DMS 273 treated with DMSO at 0.1 percent for 48 hours (cell line): ENCODE results near the gene NCOA5.

ENCODE experiments used
- DNase-seq: peaks from one replicate; lab custom pipeline; 2025; lab: John Stamatoyannopoulos, UW

NCOA5 gene

GRCh38 chr20:46062151-46062550 is 27.6 kb downstream of the NCOA5 start:
- no peak for DNase-seq

DNA sequence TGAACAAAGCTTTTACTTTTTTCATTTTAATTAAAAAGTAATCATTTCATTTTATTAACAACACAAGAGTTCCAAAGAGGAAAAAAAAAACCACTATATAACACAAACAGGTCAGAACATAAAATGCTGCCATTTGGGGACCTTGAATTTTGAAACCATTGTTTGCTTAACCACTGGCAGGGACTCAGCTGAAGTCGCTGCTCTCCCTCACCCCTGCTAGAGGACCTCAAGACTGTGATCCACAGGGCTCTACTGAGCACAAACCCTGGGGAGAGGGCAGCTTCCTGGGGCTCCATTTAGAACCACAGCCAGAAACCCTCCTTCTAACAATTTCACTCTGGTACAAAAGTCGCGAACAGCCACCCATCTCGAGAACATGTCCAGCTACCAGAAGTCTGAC is 28.8 kb downstream of the NCOA5 start:
- no peak for DNase-seq

GRCh38 chr20:46060301-46060881 is 29.4 kb downstream of the NCOA5 start:
- no peak for DNase-seq

DNA sequence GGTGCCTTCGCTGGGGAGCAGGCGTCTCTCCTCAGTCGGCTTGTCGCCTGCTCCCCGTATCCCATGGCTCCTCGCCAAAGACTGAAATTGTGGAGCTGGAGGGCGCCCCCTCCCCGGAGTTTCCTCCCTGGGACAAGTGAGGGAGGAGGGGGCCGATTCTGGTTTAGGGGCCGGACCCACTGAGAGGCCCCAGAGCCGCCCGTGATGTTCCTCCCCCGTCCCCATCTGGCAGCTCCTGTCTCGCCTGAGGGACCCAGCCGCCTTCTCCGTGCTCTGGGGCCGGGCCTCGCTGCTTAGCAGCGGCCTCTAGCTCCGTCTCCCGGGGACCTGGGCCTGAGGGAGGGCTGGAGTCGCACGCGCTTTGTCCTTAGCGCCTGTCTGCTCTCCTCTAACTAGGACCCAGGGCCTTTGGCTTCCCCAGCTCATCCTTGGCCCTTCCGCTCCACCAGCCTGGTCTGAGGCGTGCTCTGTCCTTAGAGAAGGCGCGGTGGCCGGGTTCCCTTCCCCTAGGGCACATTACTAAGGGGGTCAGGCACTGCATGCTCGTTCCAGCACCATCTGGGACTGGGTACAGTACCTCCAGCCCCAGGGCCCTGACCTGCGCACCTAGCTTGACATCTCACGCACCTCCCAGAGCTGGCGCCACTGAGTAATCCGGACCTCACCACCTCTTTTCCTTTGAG is 31.0 kb downstream of the NCOA5 start:
- no peak for DNase-seq

DNA sequence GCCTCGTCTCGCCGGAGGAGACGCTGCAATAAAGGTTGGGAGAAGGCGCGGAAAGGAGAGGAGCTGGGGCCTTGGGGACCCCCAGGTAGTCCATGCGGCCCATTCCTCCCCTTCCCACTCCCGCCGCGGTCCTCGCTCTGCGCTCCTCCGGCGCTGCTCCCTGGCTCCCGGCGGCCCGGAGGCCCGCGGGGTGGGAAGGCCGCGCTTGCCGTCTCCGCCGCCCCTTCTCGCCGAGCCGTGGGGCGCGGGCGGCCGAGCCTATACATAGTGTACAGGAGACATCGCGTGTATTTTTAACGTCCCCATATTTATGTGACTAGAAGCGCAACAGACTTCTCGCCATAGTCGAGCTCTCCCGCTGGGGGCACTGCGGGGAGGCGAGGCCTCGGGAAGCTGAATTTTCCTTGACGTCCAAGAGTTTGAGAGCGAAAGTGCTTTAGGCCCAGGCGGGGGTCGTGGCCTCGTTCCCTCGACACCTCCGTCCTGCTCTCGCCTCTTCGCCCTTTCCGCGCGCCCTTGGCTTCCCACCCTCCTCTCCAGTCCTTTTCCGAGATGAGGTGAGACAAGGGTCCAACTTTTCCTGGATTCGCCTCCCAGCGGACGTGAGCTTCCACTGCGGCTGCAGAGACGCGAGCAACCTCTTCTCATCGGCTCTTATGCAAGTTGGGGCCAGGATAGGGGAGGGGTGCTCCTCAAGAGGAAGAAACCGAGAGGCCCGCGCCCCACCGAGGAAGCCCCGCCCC is 31.7 kb downstream of the NCOA5 start:
- DNase-seq, result no peak

DNA sequence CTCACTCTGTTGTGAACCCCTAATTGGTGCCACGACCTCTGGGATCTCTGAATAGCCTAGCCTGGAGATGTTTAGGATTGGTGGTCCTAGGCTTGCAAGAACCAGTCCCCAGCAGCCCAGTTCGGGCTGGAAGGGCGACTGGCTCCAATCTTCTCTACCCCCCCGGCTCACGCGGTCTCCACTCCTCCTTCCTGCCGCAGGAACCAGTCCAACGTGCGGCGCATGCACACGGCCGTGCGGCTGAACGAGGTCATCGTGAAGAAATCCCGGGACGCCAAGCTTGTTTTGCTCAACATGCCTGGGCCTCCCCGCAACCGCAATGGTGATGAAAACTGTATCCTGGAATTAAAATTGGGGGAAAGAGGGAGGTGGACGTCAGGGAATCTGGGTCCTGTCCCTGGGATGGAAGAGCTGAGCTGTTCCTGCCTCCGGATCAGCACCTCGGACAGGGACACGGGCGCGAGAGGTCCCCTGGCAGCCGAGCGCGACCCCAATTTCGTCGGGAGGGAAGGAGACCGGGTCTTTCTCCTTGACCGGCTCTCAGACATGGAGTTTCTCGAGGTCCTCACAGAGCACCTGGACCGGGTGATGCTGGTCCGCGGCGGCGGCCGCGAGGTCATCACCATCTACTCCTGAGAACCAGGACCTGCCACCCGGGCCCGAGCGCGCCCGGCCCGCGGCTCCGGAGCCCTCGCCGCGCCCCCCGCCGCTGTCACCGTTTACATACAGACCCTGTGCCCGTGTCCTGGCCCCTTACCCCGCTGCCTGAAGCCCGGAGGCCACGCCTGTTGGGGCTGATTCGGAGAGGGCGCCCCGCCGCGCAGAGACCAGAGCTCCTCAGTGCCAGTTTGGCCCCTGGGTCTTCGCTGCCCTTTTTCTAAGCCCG is 32.5 kb downstream of the NCOA5 start:
- DNase-seq, result no peak

DNA sequence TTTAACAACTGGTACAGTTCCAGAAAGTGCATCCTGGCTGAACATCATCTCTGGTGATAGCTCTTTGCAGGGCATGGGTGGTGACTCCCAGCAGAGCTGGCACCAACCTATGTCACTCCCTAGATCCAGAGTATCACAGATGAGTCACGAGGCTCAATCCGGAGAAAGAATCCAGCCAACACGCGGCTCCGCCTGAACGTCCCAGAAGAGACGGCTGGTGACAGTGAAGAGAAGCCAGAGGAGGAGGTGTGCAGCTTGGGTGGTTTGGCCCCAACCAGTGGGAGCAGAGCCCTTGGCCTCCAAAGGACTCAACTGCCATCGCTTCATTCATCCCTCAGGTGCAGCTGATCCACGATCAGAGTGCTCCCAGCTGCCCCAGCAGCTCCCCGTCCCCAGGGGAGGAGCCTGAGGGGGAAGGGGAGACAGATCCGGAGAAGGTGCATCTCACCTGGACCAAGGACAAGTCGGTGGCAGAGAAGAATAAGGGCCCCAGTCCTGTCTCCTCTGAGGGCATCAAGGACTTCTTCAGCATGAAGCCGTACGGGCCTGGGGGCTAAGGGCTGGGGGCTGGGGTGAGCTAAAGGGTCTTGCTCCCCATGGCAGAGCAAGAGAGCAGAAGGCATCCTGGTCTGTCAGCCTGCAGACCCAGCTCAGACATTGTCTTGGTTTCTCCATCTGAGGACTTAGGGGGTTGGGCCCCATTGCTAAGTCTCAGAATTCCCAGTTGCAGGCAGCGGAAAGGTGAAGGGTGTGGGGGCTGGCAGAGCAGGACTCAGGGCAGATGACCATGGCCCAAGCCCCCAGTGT is 33.5 kb downstream of the NCOA5 start:
- no peak for DNase-seq

DNA sequence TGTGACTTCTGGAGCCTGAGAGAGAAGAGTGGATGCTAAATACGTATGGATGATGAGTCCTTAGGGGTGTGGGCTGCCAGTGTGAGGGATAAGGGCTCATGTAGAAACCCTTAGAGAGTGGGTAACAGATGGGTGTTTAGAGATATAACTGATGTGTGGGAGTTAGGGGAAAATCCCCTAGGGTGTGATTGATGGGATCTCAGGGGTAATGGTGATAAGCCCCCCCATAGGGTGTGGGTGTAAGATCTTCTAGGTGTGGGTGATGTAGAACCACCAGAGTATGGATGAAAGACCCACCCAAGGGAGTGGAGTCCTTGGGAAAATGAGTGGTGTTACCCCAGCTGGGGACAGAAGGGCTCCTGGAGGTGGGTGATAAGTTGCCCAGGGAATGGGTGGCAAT is 34.5 kb downstream of the NCOA5 start:
- no peak for DNase-seq

DNA sequence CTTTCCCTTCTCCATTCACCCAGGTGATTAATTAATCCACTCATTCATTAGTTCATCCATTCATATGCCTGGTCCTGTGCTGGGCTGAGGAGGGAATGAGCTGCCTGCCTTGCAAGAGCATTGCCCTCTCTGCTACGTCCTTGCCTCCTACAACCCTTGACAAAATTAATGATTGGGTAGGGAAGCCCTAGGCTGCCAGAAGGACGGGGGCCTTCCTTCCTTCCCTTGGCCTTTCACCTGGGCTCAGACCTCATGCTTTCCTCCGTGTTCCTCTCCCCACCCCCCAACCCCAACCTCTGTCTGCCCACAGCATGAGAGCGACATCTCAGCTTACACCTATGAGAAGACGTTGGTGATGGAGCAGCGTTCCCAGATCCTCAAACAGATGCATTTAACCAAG is 35.2 kb downstream of the NCOA5 start:
- no peak for DNase-seq

DNA sequence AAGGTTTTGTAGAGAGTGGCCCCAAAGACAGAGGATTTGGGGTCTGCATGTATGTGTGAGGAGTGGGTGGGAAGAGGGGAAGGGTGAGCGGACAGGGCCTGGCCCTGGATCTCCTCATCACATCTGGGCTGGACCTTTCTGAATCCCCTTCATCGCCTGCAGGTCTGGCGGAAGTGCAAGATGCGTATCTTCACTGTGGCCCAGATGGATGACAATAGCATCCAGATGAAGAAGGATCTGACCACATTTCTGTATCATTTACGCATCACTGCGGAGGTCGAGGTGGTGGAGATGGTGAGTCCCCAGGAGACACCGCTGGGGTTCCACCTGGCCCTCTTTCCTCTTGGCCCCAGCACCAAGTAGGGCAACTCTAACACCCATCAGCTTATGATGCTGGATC is 36.3 kb downstream of the NCOA5 start:
- no peak for DNase-seq

DNA sequence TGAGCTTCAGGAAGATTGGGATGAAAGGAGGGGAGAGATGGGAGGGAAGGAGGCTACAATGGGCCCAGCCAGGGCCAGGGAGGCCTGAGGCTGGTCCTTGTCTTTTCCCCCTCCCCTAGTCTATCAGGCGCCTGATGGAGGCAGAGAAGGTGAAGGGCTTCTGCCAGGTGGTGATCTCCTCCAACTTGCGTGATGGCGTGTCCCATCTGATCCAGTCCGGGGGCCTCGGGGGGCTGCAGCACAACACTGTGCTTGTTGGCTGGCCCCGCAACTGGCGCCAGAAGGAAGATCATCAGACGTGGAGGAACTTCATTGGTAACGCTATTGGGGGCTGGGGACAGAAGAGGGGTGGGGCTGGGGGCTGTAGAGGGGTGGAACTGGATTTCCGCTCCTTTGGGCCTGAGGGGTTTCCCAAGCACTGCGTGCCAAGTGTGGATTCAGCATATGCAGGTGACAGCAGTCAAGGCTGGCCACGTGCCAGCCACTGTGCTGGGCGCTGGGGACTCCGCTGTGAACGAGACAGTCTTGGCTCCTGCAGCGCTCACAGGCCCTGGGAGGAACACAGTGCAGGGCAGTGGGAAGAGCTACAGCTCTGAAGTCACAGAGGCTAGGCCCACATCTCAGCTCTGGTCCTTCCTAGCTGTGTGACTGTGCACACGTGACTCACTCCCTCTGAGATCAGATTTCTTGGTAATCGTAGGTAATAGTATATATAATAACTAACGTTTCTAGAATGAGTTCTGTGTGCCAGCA is 38.0 kb downstream of the NCOA5 start:
- DNase-seq, result no peak

- DNase-seq, result no peak
Measured at GRCh38 chr20:46050885-46051284, 38.9 kb downstream of the NCOA5 start.

DNA sequence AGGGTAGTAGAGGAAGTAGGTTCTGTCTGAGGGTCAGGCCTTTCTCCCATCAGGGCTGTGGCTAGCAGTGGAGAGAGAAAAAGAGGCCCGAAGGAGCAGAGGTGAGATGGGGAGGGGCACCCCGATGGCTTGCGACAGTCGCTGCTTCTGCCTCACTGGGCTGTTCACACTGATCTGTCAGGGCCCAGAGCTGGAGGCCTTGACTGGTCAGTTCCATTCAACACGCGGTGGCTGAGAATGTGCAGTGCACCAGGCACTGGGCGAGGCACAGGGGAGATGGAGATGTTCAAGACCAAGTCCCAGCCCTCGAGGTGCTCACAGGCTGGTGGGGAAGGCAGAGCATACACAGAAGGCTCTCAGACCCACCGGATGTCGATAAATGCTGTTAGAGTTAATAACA is 39.3 kb downstream of the NCOA5 start:
- DNase-seq, result no peak

GRCh38 chr20:46049815-46050214 is 39.9 kb downstream of the NCOA5 start:
- no peak for DNase-seq

DNA sequence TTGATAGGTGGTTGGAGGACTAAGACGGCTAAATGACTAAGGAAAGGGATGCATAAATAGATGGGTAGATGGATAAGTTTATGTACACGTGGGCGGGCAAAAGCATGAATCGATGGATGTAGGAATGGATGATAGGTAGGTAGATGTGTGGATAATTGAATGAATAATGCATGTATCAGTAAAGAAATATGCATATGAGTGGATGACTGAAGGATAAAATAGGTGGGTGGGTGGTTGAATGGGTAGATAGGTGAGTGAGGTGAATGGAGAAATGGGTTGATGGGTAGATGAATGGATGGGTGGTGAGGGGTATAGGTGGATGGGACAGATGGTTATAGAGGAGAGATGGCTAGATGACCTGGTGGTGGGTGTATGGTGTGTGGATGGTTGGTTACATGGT is 40.6 kb downstream of the NCOA5 start:
- no peak for DNase-seq

DNA sequence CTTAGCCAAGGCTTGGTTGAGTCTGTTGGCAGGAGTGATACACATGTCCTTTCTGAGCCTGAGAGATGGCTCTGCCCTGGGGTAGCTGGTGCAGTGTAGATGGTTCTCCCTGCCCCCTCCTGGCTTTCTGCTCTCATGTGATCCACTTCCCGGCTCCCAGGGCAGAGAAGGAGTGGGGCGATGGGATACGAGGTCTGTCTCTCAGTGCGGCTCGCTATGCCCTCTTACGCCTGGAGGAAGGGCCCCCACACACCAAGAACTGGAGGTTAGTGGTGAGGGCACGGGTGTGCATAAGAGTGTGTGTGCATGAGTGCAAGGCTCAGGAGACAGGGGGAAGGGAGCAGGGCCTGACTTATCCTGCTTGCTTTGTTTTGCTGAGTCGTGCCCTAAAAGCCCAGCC is 41.9 kb downstream of the NCOA5 start:
- no peak for DNase-seq

DNA sequence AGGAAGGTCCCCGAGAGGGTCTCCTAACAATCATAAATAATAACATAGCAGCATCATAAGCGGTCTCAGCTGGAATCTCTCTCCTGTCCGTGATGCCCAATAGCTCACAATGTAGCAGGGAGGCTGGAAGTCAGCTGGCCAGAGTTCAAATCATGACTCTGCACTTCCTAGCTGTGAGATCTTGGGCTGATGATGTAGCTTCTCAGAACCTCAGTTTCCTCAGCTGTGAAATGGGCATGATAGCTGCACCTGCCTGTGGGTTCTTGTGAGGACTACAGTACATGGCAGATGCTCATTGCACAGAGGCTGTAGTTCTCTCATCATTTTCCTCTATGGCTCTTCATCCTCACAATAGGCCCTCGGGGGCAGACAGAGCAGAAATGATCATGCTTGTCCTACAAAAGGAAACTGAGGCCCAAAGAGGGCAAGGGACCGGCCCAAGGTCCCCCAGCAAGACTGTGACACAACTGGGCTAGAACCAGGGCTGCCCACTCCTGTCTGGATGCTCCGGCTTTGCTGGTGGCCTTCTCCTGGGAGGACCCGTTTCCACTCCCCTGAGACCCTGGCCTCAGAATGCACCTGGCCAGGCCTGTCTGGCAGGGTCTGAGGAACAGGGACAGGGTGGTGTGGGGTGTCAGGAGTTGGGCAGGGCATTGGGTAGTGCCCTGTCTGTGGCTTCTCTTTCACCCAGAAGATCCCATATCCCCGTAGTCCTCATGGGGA is 43.0 kb downstream of the NCOA5 start:
- DNase-seq, result no peak

- DNase-seq, result no peak
Measured at GRCh38 chr20:46044896-46045295, 44.9 kb downstream of the NCOA5 start.

DNA sequence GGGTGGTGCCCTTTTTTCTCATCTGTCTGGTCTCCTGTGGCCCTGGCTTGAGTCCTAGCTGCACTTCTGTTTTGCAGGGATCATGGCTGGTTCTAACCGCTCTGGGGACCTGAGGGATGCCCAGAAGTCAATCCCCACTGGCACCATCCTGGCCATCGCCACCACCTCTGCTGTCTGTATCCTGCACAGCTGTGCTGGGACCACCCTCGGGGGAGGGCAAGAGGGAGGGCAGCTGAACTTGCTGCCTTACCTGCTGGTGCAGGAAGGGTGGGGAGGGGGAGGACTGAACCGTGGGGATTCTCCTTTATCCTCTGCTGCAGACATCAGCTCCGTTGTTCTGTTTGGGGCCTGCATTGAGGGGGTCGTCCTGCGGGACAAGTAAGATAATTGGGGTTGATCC is 46.2 kb downstream of the NCOA5 start:
- no peak for DNase-seq

DNA sequence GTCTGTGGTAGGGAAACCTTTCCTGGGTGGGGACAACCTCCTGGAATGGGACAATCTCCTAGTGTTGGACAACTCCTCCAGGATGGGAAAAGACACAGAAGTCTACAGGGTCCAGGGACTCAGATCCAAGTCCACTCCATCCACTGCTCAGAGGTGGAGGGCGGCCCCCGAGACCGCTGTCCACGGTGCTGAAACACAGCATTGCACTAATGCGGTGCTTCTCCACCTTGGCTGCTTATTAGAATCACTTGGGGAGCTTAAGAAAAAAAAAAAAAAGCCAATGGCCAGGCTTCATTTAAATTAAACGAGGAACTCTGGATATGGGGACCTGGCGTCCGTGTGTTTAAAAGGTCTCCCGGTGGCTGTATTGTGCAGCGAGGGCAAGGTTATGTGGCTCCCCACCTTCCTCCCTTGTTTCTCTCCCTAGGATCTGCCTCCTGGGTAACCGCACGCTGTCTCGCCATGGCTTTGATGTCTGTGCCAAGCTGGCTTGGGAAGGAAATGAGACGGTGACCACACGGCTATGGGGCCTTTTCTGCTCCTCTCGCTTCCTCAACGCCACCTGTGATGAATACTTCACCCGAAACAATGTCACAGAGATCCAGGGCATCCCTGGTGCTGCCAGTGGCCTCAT is 48.7 kb downstream of the NCOA5 start:
- DNase-seq, result no peak
